Heart left ventricle (tissue), 16 donors: ENCODE results near the gene DNAI1. TPM values are rescaled to one million over a fixed set of nuclear protein-coding genes. Genes with fewer than 3 reads are reported as not detected.

Source experiments
- ATAC-seq, 4 donors: fragments of 200-7000 bp; cut with Tn5 transposase; one replicate each; pipeline ENCODE4 v1.9.1; 2020 to 2022; ENCODE audit warnings: moderate library complexity in 4 of 4, mild to moderate bottlenecking in 3 of 4, moderate number of reproducible peaks in 1 of 4
- DNase-seq, 5 donors: peaks; one replicate each; pipeline ENCODE4 v3.0.0-alpha.2; 2020
- H3K27ac ChIP-seq, 12 donors: fragments of 200-600 bp; sonication (generic) in 4 of 12; one replicate each; pipeline versions ENCODE4 v1.5.0 to v1.8.0; 2016 to 2022; ENCODE audit warnings: mild to moderate bottlenecking in 2 of 12
- H3K27me3 ChIP-seq, 9 donors: fragments of 200-600 bp; sonication (generic) in 2 of 9; one replicate each; pipeline versions ENCODE4 v1.5.1 to v1.8.0; 2016 to 2022; ENCODE audit warnings: mild to moderate bottlenecking in 3 of 9
- H3K36me3 ChIP-seq, 9 donors: fragments of 200-600 bp; sonication (generic) in 2 of 9; one replicate each; pipeline versions ENCODE4 v1.5.0 to v1.8.0; 2018 to 2022; ENCODE audit warnings: mild to moderate bottlenecking in 2 of 9
- H3K4me1 ChIP-seq, 12 donors: fragments of 200-600 bp; sonication (generic) in 4 of 12; one replicate each; pipeline versions ENCODE4 v1.5.0 to v1.8.0; 2016 to 2022; ENCODE audit warnings: mild to moderate bottlenecking in 3 of 12
- H3K4me3 ChIP-seq, 12 donors: fragments of 200-600 bp; sonication (generic) in 4 of 12; one replicate each; pipeline versions ENCODE4 v1.5.0 to v1.8.0; 2017 to 2022; ENCODE audit warnings: mild to moderate bottlenecking in 9 of 12, moderate library complexity in 4 of 12
- H3K9me3 ChIP-seq, 12 donors: fragments of 200-600 bp; sonication (generic) in 4 of 12; one replicate each; pipeline versions ENCODE4 v1.5.0 to v1.8.0; 2016 to 2022; ENCODE audit warnings: mild to moderate bottlenecking in 1 of 12
- CTCF ChIP-seq, 12 donors: fragments of 200-600 bp; sonication (generic) in 4 of 12; IDR thresholded peaks; one replicate each; pipeline versions ENCODE4 v1.5.0 to v1.8.0; 2018 to 2022; ENCODE audit warnings: antibody characterized with exemption in 12 of 12, mild to moderate bottlenecking in 5 of 12
- POLR2A ChIP-seq, 2 donors: fragments of 450-650 bp; IDR thresholded peaks; one replicate each; pipeline ENCODE4 v1.6.1; 2017; ENCODE audit warnings: antibody characterized with exemption in 2 of 2, mild to moderate bottlenecking in 2 of 2, moderate library complexity in 2 of 2
- WGBS, 4 donors: extraction: QIAGEN DNeasy Blood & Tissue Kit in 2 of 4; methylation state at CpG; one replicate each; pipeline versions ENCODE4 v1.1.5 to v1.1.7; 2013 to 2018; 5-methylcytosine and 5-hydroxymethylcytosine counted together
- intact Hi-C, 10 donors: fragments of 100-400 bp; cut with DNase I; formaldehyde crosslinking; loops; one replicate each; pipeline versions ENCODE4 v1.11.1 to v1.14.2; 2022
- polyA plus RNA-seq, 2 donors: library from polyadenylated mRNA; stranded (reverse); fragments of 200-250 nt; gene quantifications; one replicate each; pipeline ENCODE4 v1.2.3, GENCODE V29; 2013
- total RNA-seq, 9 donors: library from RNA; depleted of rRNA in 2 of 9; stranded (reverse); fragments of >200 nt in 2 of 9; fragmentation: NEBNext Ultra II Directional in 3 of 9; extraction: Animal tissue kit (Norgen Biotek cat#: 25700) in 3 of 9; gene quantifications; one replicate each; pipeline versions ENCODE4 v1.1.0 to v1.2.4, GENCODE V29; 2016 to 2023
- donor health status: ischemic (EF 13 %, LVEDD 7.1; RV severe dilation, severe dysfunction).
- donor health status: healthy with polysubstance abuse.
- donor health status: DM: no; HTN: yes; CAD: no.
- donor health status: DM: no; HTN: no; CAD: no.
- donor health status: ischemic (EF 25% LVEDD 6.9; RV normal size, moderate dysfunction).
- donor health status: ischemic (EF 25% LVEDD 5.7; RV mildly dilated, moderate dysfunction).
- donor health status: healthy.
- donor health status: DM: yes; HTN: yes; CAD: no.
- donor health status: ischemic (EF 35%, LVEDD 5.7; RV mildly dilated, moderate dysfunction).
- donor health status: nonischemic (EF 11% LVEDD 7.7; RV severe dilation, severe dysfunction).
- donor health status: DM: yes; HTN: yes; CAD: no.
- donor health status: PGD.
- donor health status: ischemic (EF 29% LVEDD 5.4; RV normal size, mild dysfunction).
- donor health status: nonischemic (EF 23%, LVEDD 6.1; RV moderate dilation, normal function).

The DNAI1 gene
- total and polyA plus RNA-seq, 11 donors: 0.36 to 0.86 (median 0.43) TPM; not detected in 8

- ATAC-seq: no peak
- 76 to 93% (median 87%) methylated on average over 5 of the region's 5 CpGs for WGBS, 4 donors
- TF ChIP-seq POLR2A (IDR thresholded peaks at IDR 0.05): no peak
- TF ChIP-seq CTCF (IDR thresholded peaks at IDR 0.05): no peak
- Histone ChIP-seq H3K4me1 (peaks cover 0 to 25% (median 15%) of the 10 kb centered on the region in 12 donors), H3K27me3 (peaks cover 0 to under 1% (median 0%) of the 10 kb centered on the region in 9 donors), H3K4me3 (no peak overlapping the region), H3K9me3 (no peaks in the 10 kb centered on the region), H3K36me3 (no peaks in the 10 kb centered on the region), H3K27ac (no peak overlapping the region)
- intact Hi-C loops: loop anchor here in 4 of 10 donors (10.0 kb wide), 3 partner anchors 89 to 171 kb away; no protein-coding TSS in a partner anchor
- no peak for DNase-seq
These were observed 46.9 kb downstream of the DNAI1 start for GRCh38 chr9:34505370-34506120.

- Histone ChIP-seq H3K4me1 (peaks cover 0 to 15% (median 9%) of the 10 kb centered on the region in 12 donors), H3K27ac (no peak overlapping the region), H3K4me3 (no peak overlapping the region), H3K27me3 (no peaks in the 10 kb centered on the region), H3K36me3 (no peaks in the 10 kb centered on the region), H3K9me3 (no peaks in the 10 kb centered on the region)
- WGBS, 4 donors: 91 to 100% (median 96%) methylated on average over 1 to 7 of the region's 7 CpGs
- DNase-seq (no peak), ATAC-seq (no peak)
- intact Hi-C loops: loop anchor here in 4 of 10 donors (10.0 kb wide), 3 partner anchors 88 to 172 kb away; no protein-coding TSS in a partner anchor
- no peak for TF ChIP-seq POLR2A (IDR thresholded peaks at IDR 0.05)
- no peak for TF ChIP-seq CTCF (IDR thresholded peaks at IDR 0.05)
These were observed 48.0 kb downstream of the DNAI1 start for GRCh38 chr9:34506623-34507022.

- intact Hi-C loops: loop anchor here in 4 of 10 donors (10.0 kb wide), 3 partner anchors 87 to 173 kb away; no protein-coding TSS in a partner anchor
- H3K9me3 ChIP-seq: no peaks in the 10 kb centered on the region
- peaks cover 0 to 5% (median 2%) of the 10 kb centered on the region in 12 donors for H3K4me1 ChIP-seq
- DNase-seq (peak in 1 of 5 donors; percentile 1), ATAC-seq (no peak)
- H3K27ac ChIP-seq: no peak overlapping the region
- no peak overlapping the region for H3K4me3 ChIP-seq
- H3K36me3 ChIP-seq: no peaks in the 10 kb centered on the region
- no peak for TF ChIP-seq CTCF (IDR thresholded peaks at IDR 0.05)
- TF ChIP-seq POLR2A (IDR thresholded peaks at IDR 0.05): no peak
- WGBS, 4 donors: 73 to 83% (median 78%) methylated on average over 5 of the region's 5 CpGs
- no peaks in the 10 kb centered on the region for H3K27me3 ChIP-seq
These were observed 49.0 kb downstream of the DNAI1 start for GRCh38 chr9:34507556-34507955.

- ATAC-seq: no peak
- Histone ChIP-seq H3K27me3 (no peaks in the 10 kb centered on the region), H3K36me3 (no peaks in the 10 kb centered on the region), H3K9me3 (no peaks in the 10 kb centered on the region), H3K4me1 (peaks cover 0 to 3% (median 0%) of the 10 kb centered on the region in 12 donors), H3K27ac (no peak overlapping the region), H3K4me3 (no peak overlapping the region)
- intact Hi-C loops: loop anchor here in 4 of 10 donors (10.0 kb wide), 3 partner anchors 87 to 173 kb away; no protein-coding TSS in a partner anchor
- TF ChIP-seq CTCF (IDR thresholded peaks at IDR 0.05): no peak
- no peak for TF ChIP-seq POLR2A (IDR thresholded peaks at IDR 0.05)
- no peak for DNase-seq
These were observed 49.4 kb downstream of the DNAI1 start for GRCh38 chr9:34507966-34508365.
